SK-N-SH (cell line): ENCODE data around the gene TEX264. TPM values are rescaled to one million over a fixed set of nuclear protein-coding genes. Genes with fewer than 3 reads are reported as not detected.

Source experiments
- CTCF ChIA-PET: fragments of 300-600, 350-600 bp; formaldehyde crosslinking; extraction: SDS; loops from one replicate; lab custom pipeline; 2021; lab: Yijun Ruan, JAX
- POLR2A ChIA-PET: fragments of 350-600 bp; sonication (Branson Sonifier 250); formaldehyde crosslinking; extraction: SDS; loops from one replicate; lab custom pipeline; 2020; ENCODE audit warnings: antibody characterized with exemption, inconsistent platforms; lab: Yijun Ruan, JAX
- DNase-seq: peaks from one replicate; pipeline ENCODE4 v3.0.0; 2012
- H2AFZ ChIP-seq: fragments of 200-600 bp; sonication (generic); 2 replicates; pipeline ENCODE4 v1.8.1; 2016; ENCODE audit warnings: antibody characterized with exemption, mild to moderate bottlenecking, low read depth
- H3F3A ChIP-seq: fragments of 200-600 bp; sonication (generic); replicated peaks from 2 replicates; pipeline ENCODE3; 2016; ENCODE audit warnings: antibody characterized with exemption, mild to moderate bottlenecking; ENCODE audit not compliant: insufficient read depth
- H3K27ac ChIP-seq, 2 experiments: fragments of 200-500 bp in 1 of 2; fragments of 200-600 bp in 1 of 2; sonication (Bioruptor generic) in 1 of 2; sonication (generic), shearing (Covaris generic) in 1 of 2; 2 replicates each; pipeline versions ENCODE4 v1.5.1 to v1.6.1; 2014 to 2016; ENCODE audit warnings: low read depth in 2 of 2, inconsistent platforms in 1 of 2, low read length in 1 of 2, mild to moderate bottlenecking in 1 of 2, mixed read lengths in 1 of 2
- H3K27me3 ChIP-seq: fragments of 200-600 bp; sonication (generic), shearing (Covaris generic); 2 replicates; pipeline ENCODE4 v1.6.1; 2016; ENCODE audit warnings: mixed run types; ENCODE audit not compliant: insufficient read depth
- H3K36me3 ChIP-seq, 2 experiments: fragments of 200-500 bp in 1 of 2; fragments of 200-600 bp in 1 of 2; sonication (Bioruptor generic) in 1 of 2; sonication (generic) in 1 of 2; replicated peaks in 1 of 2; 2 replicates each; pipeline versions ENCODE3 to v1.5.1; 2014 to 2016; ENCODE audit warnings: low read length in 1 of 2, mild to moderate bottlenecking in 1 of 2; ENCODE audit not compliant: insufficient read depth in 2 of 2, control insufficient read depth in 1 of 2
- H3K4me1 ChIP-seq, 2 experiments: fragments of 200-500 bp in 1 of 2; fragments of 200-600 bp in 1 of 2; sonication (Bioruptor generic) in 1 of 2; sonication (generic), shearing (Covaris generic) in 1 of 2; 2 replicates each; pipeline versions ENCODE4 v1.5.1 to v1.6.1; 2014 to 2016; ENCODE audit warnings: low read depth in 1 of 2, low read length in 1 of 2, mixed run types in 1 of 2; ENCODE audit not compliant: insufficient read depth in 2 of 2, control insufficient read depth in 1 of 2
- H3K4me2 ChIP-seq: fragments of 200-600 bp; sonication (generic), shearing (Covaris generic); 2 replicates; pipeline ENCODE4 v1.6.1; 2017; ENCODE audit warnings: mixed run types
- H3K4me3 ChIP-seq, 2 experiments: fragments of 200-500 bp in 1 of 2; fragments of 200-600 bp in 1 of 2; sonication (Bioruptor generic) in 1 of 2; sonication (generic), shearing (Covaris generic) in 1 of 2; 2 replicates each; pipeline versions ENCODE4 v1.5.1 to v1.8.1; 2014 to 2016; ENCODE audit warnings: low read depth in 2 of 2, inconsistent platforms in 1 of 2, low read length in 1 of 2, mild to moderate bottlenecking in 1 of 2, mixed read lengths in 1 of 2, moderate library complexity in 1 of 2
- H3K79me2 ChIP-seq: fragments of 200-600 bp; sonication (generic); 2 replicates; pipeline ENCODE4 v1.8.1; 2017; ENCODE audit warnings: mild to moderate bottlenecking; ENCODE audit not compliant: insufficient read depth
- H3K9ac ChIP-seq: fragments of 200-600 bp; sonication (generic); 2 replicates; pipeline ENCODE4 v1.6.1; 2017; ENCODE audit warnings: mixed run types
- H3K9me2 ChIP-seq: fragments of 200-600 bp; sonication (generic); 2 replicates; pipeline ENCODE4 v1.6.1; 2017; ENCODE audit warnings: mixed run types
- H3K9me3 ChIP-seq: fragments of 200-600 bp; sonication (generic); 2 replicates; pipeline ENCODE4 v1.6.1; 2017; ENCODE audit warnings: mixed run types, mild to moderate bottlenecking, moderate library complexity
- H4K20me1 ChIP-seq: fragments of 200-600 bp; sonication (generic); 2 replicates; pipeline ENCODE4 v1.6.1; 2017; ENCODE audit warnings: mild to moderate bottlenecking, mixed run types; ENCODE audit not compliant: insufficient read depth
- CTCF ChIP-seq: fragments of 200-600 bp; sonication (generic); IDR thresholded peaks from 2 replicates; pipeline ENCODE4 v1.6.1; 2017; ENCODE audit warnings: antibody characterized with exemption, mild to moderate bottlenecking, moderate library complexity
- EP300 ChIP-seq, 2 experiments: IDR thresholded peaks; 2 replicates each; pipeline versions ENCODE4 v1.4.0 to v1.6.1; 2012; ENCODE audit warnings: borderline replicate concordance in 1 of 2, low read depth in 1 of 2, low read length in 1 of 2
- EZH2phosphoT487 ChIP-seq: fragments of 200-600 bp; sonication (generic); IDR thresholded peaks from 2 replicates; pipeline ENCODE4 v1.6.1; 2017; ENCODE audit warnings: low read depth, mixed run types, mild to moderate bottlenecking, antibody characterized with exemption, moderate library complexity, borderline replicate concordance
- FOXM1 ChIP-seq: IDR thresholded peaks from 2 replicates; pipeline ENCODE4 v1.4.0; 2012; ENCODE audit warnings: low read depth, mild to moderate bottlenecking
- GABPA ChIP-seq: IDR thresholded peaks from 2 replicates; pipeline ENCODE4 v1.4.0; 2012; ENCODE audit warnings: low read depth, mild to moderate bottlenecking
- GATA2 ChIP-seq: sonication (generic); formaldehyde crosslinking; IDR thresholded peaks from 2 replicates; pipeline ENCODE4 v1.5.0; 2020; ENCODE audit warnings: mild to moderate bottlenecking, missing genetic modification reagents
- IRF3 ChIP-seq: fragments of 150-350 bp; IDR thresholded peaks from 2 replicates; pipeline ENCODE4 v1.6.1; 2016; ENCODE audit warnings: mild to moderate bottlenecking, low read depth, low read length
- MEF2A ChIP-seq: IDR thresholded peaks from 2 replicates; pipeline ENCODE4 v1.4.0; 2012; ENCODE audit warnings: low read depth, borderline replicate concordance
- NFIC ChIP-seq: IDR thresholded peaks from 2 replicates; pipeline ENCODE4 v1.4.0; 2012; ENCODE audit warnings: borderline replicate concordance
- NRF1 ChIP-seq: IDR thresholded peaks from 2 replicates; pipeline ENCODE4 v1.6.1; 2012; ENCODE audit warnings: low read depth, mild to moderate bottlenecking, low read length
- PBX3 ChIP-seq: IDR thresholded peaks from 2 replicates; pipeline ENCODE4; 2012
- POLR2AphosphoS5 ChIP-seq: IDR thresholded peaks from 2 replicates; pipeline ENCODE4 v1.6.1; 2012; ENCODE audit warnings: low read depth, low read length
- REST ChIP-seq: IDR thresholded peaks from 2 replicates; pipeline ENCODE4 v1.6.1; 2012; ENCODE audit warnings: mild to moderate bottlenecking, low read depth, low read length, moderate library complexity
- RFX5 ChIP-seq: IDR thresholded peaks from 2 replicates; pipeline ENCODE4 v1.6.1; 2012; ENCODE audit warnings: mild to moderate bottlenecking, improper control_type of control experiment, low read length
- TCF12 ChIP-seq: IDR thresholded peaks from 2 replicates; pipeline ENCODE4 v1.4.0; 2012
- TEAD4 ChIP-seq: IDR thresholded peaks from 2 replicates; pipeline ENCODE4 v1.4.0; 2012; ENCODE audit warnings: mild to moderate bottlenecking, borderline replicate concordance; ENCODE audit not compliant: insufficient read depth
- WGBS: methylation state at CpG from one replicate; pipeline ENCODE4 v1.1.6; 2017; ENCODE audit warnings: low lambda C conversion rate; 5-methylcytosine and 5-hydroxymethylcytosine counted together
- polyA plus RNA-seq, 3 experiments: library from polyadenylated mRNA; depleted of rRNA; stranded (reverse); fragments of >200 nt; gene quantifications; 2 replicates each; pipeline ENCODE4 v1.2.3, GENCODE V29; 2012

The TEX264 gene
- polyA plus RNA-seq, 1 of the 3 experiments (the other 2 are of a cell fraction), result 82.1 TPM

GRCh38 chr3:51684971-51685751, 14.1 kb downstream of the TEX264 start:
- peaks cover 20% of the 10 kb centered on the region for H4K20me1 ChIP-seq
- ChIA-PET CTCF (interaction anchor here (1.1 to 6.8 kb wide), 4 partner anchors 14 to 184 kb away, joined by 3 to 125 read pairs (median 60); partner anchors contain the start of genes DCAF1 and TEX264), POLR2A (no interaction called here)
- H3K27me3 ChIP-seq, result no peaks in the 10 kb centered on the region
- no peak overlapping the region for H3K4me3 ChIP-seq
- H3K36me3 ChIP-seq, result peaks cover 11 to 48% of the 10 kb centered on the region in 2 experiments
- no peak overlapping the region for H3K27ac ChIP-seq
- 69% methylated on average over 6 of the region's 7 CpGs for WGBS
- DNase-seq, result no peak
- peaks cover 4 to 11% of the 10 kb centered on the region in 2 experiments; a peak in 2 of 4 replicates for H3K4me1 ChIP-seq
- H3K4me2 ChIP-seq, result no peak overlapping the region
- no peaks in the 10 kb centered on the region for H3K79me2 ChIP-seq
- no peaks in the 10 kb centered on the region for H3K9me3 ChIP-seq
- H3K9me2 ChIP-seq, result no peaks in the 10 kb centered on the region
- TF ChIP-seq EZH2phosphoT487 (no peak), CTCF (no peak), GATA2 (CRISPR knock-in tag) (no peak), IRF3 (no peak), PBX3 (no peak), TEAD4 (no peak), GABPA (no peak), RFX5 (no peak), MEF2A (no peak), POLR2AphosphoS5 (no peak)
- no peak overlapping the region for H3K9ac ChIP-seq
- H3F3A ChIP-seq, result no peaks in the 10 kb centered on the region
- no peak overlapping the region for H2AFZ ChIP-seq

- H3K27ac ChIP-seq, result no peak overlapping the region
- no peak overlapping the region for H2AFZ ChIP-seq
- H3K4me1 ChIP-seq, result peaks cover 4 to 10% of the 10 kb centered on the region in 2 experiments; a peak in 2 of 4 replicates
- H3K4me2 ChIP-seq, result no peak overlapping the region
- H3K36me3 ChIP-seq, result peaks cover 11 to 52% of the 10 kb centered on the region in 2 experiments
- DNase-seq, result no peak
- TF ChIP-seq NRF1 (no peak), TEAD4 (no peak), EP300 (IDR thresholded peaks at IDR 0.05; ENCODE audit: borderline replicate concordance in 1 of 2, low read depth in 1 of 2, low read length in 1 of 2) (no peak), TCF12 (no peak), REST (no peak), NFIC (no peak), FOXM1 (no peak), GATA2 (CRISPR knock-in tag) (no peak)
- H3K4me3 ChIP-seq, result no peak overlapping the region
- POLR2A ChIA-PET, result no interaction called here
- H3F3A ChIP-seq, result no peaks in the 10 kb centered on the region
- H3K9me2 ChIP-seq, result no peaks in the 10 kb centered on the region
- H3K79me2 ChIP-seq, result no peaks in the 10 kb centered on the region
- H3K9me3 ChIP-seq, result no peaks in the 10 kb centered on the region
- peaks cover 20% of the 10 kb centered on the region for H4K20me1 ChIP-seq
- H3K9ac ChIP-seq, result no peak overlapping the region
- no peaks in the 10 kb centered on the region for H3K27me3 ChIP-seq
- CTCF ChIA-PET, result interaction anchor here (1.1 kb wide), 1 partner anchor 33 kb away, joined by 4 read pairs; no protein-coding TSS in a partner anchor
- WGBS, result 97% methylated on average over 4 of the region's 4 CpGs
These were observed 15.0 kb downstream of the TEX264 start for GRCh38 chr3:51686056-51686455.
